Thyroid gland (tissue), 4 donors: ENCODE data around the gene PHYH.

Source experiments
- POLR2A ChIP-seq, 2 donors: fragments of 450-650 bp; IDR thresholded peaks; one replicate each; pipeline ENCODE4 v1.6.1; 2017; ENCODE audit warnings: antibody characterized with exemption in 2 of 2, mild to moderate bottlenecking in 2 of 2, moderate library complexity in 1 of 2
- TF ChIP-seq, protein P1 (sequence below), 6 experiments: fragments of 200-600 bp in 3 of 6; fragments of 450-650 bp in 3 of 6; sonication (generic) in 3 of 6; IDR thresholded peaks; one replicate each; pipeline ENCODE4 v1.5.1; 2016 to 2019; ENCODE audit warnings: antibody characterized with exemption in 6 of 6, mild to moderate bottlenecking in 2 of 6, inconsistent platforms in 1 of 6, moderate library complexity in 1 of 6

DNA sequence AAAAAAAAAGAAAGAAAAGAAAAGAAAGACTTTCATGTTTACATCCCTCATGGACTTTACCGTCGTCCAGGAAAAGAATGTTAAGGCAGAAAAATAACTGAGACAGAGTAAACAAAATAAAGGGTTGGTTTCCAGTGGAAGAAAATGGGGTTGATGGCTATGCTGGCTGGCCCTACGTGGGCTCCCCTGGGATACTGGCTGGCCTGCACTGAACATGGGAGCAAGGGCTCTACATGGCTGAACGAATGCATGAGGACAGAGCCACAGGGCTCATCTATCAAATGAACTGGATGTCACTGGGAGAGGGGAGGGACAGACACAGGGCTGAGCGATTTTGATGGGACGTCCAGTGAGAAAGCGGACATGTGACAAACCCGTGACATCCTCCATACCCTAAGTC is 63.2 kb downstream of the PHYH start:
- TF ChIP-seq, protein P1, sequence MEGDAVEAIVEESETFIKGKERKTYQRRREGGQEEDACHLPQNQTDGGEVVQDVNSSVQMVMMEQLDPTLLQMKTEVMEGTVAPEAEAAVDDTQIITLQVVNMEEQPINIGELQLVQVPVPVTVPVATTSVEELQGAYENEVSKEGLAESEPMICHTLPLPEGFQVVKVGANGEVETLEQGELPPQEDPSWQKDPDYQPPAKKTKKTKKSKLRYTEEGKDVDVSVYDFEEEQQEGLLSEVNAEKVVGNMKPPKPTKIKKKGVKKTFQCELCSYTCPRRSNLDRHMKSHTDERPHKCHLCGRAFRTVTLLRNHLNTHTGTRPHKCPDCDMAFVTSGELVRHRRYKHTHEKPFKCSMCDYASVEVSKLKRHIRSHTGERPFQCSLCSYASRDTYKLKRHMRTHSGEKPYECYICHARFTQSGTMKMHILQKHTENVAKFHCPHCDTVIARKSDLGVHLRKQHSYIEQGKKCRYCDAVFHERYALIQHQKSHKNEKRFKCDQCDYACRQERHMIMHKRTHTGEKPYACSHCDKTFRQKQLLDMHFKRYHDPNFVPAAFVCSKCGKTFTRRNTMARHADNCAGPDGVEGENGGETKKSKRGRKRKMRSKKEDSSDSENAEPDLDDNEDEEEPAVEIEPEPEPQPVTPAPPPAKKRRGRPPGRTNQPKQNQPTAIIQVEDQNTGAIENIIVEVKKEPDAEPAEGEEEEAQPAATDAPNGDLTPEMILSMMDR (IDR thresholded peaks at IDR 0.05) = no peak
- TF ChIP-seq POLR2A (IDR thresholded peaks at IDR 0.05) = no peak
